Loucy (cell line): ENCODE measurements around the gene TSC22D3.

Source experiments
- H2AFZ ChIP-seq: fragments of 200-600 bp; sonication (generic); 2 replicates; pipeline ENCODE4 v1.6.0; 2016; ENCODE audit warnings: antibody characterized with exemption, mild to moderate bottlenecking, low read length, moderate library complexity
- H3F3A ChIP-seq: fragments of 200-600 bp; 2 replicates; pipeline ENCODE4 v1.6.0; 2016; ENCODE audit warnings: antibody characterized with exemption, low read depth, mild to moderate bottlenecking
- H3K27me3 ChIP-seq: fragments of 200-600 bp; sonication (generic); 2 replicates; pipeline ENCODE4 v1.6.1; 2014; ENCODE audit warnings: low read length, mild to moderate bottlenecking; ENCODE audit not compliant: insufficient read depth, poor library complexity, severe bottlenecking
- H3K36me3 ChIP-seq: fragments of 200-600 bp; sonication (generic); 2 replicates; pipeline ENCODE4 v1.6.1; 2016; ENCODE audit warnings: low read length; ENCODE audit not compliant: insufficient read depth
- H3K4me1 ChIP-seq: fragments of 200-600 bp; sonication (generic); 2 replicates; pipeline ENCODE4 v1.5.1; 2014; ENCODE audit warnings: low read length, mild to moderate bottlenecking; ENCODE audit not compliant: insufficient read depth, poor library complexity, severe bottlenecking
- H3K4me2 ChIP-seq: fragments of 200-600 bp; sonication (generic); 2 replicates; pipeline ENCODE4 v1.6.0; 2014; ENCODE audit warnings: antibody characterized with exemption, low read length, low read depth, mild to moderate bottlenecking; ENCODE audit not compliant: poor library complexity, severe bottlenecking
- H3K4me3 ChIP-seq: fragments of 200-600 bp; sonication (generic); 2 replicates; pipeline ENCODE4 v1.5.1; 2014; ENCODE audit warnings: low read length, mild to moderate bottlenecking, mixed read lengths; ENCODE audit not compliant: poor library complexity, severe bottlenecking
- H3K79me2 ChIP-seq: fragments of 200-600 bp; sonication (generic); 2 replicates; pipeline ENCODE4 v1.6.1; 2014; ENCODE audit warnings: low read length; ENCODE audit not compliant: insufficient read depth
- H3K9ac ChIP-seq: fragments of 200-600 bp; sonication (generic); 2 replicates; pipeline ENCODE4 v1.6.0; 2014; ENCODE audit warnings: mild to moderate bottlenecking, low read depth, low read length, moderate library complexity; ENCODE audit not compliant: poor library complexity, severe bottlenecking
- H3K9me2 ChIP-seq: fragments of 200-600 bp; sonication (generic); replicated peaks from 2 replicates; pipeline ENCODE4 v1.6.1; 2016; ENCODE audit warnings: low read depth, low read length, mixed read lengths
- H3K9me3 ChIP-seq: fragments of 200-600 bp; sonication (generic); 2 replicates; pipeline ENCODE4 v1.6.1; 2014; ENCODE audit warnings: mild to moderate bottlenecking, antibody characterized with exemption, low read length, low read depth; ENCODE audit not compliant: insufficient read depth
- H4K20me1 ChIP-seq: fragments of 200-600 bp; sonication (generic); 2 replicates; pipeline ENCODE4 v1.6.0; 2014; ENCODE audit warnings: antibody characterized with exemption, low read length, mild to moderate bottlenecking; ENCODE audit not compliant: insufficient read depth, poor library complexity, severe bottlenecking
- CTCF ChIP-seq: fragments of 200-600 bp; sonication (generic); conservative IDR thresholded peaks from 2 replicates; pipeline ENCODE4 v1.5.1; 2014; ENCODE audit warnings: mild to moderate bottlenecking, antibody characterized with exemption, low read length
- EZH2phosphoT487 ChIP-seq: fragments of 200-600 bp; IDR thresholded peaks from 2 replicates; pipeline ENCODE4 v1.6.1; 2018; ENCODE audit warnings: antibody characterized with exemption, mild to moderate bottlenecking, moderate library complexity, borderline replicate concordance

TSC22D3 gene

GRCh38 chrX:107728371-107729099 lies 47.1 kb downstream of the TSC22D3 start:
- Histone ChIP-seq H3K4me2 (no peak overlapping the region), H3K4me1 (peaks cover 3% of the 10 kb centered on the region), H3K27me3 (no peaks in the 10 kb centered on the region), H2AFZ (no peak overlapping the region), H4K20me1 (no peaks in the 10 kb centered on the region), H3K9me3 (no peaks in the 10 kb centered on the region), H3F3A (no peaks in the 10 kb centered on the region), H3K9me2 (no peaks in the 10 kb centered on the region), H3K36me3 (no peaks in the 10 kb centered on the region), H3K9ac (no peak overlapping the region), H3K4me3 (no peak overlapping the region), H3K79me2 (no peaks in the 10 kb centered on the region)
- no peak for TF ChIP-seq EZH2phosphoT487
- no peak for TF ChIP-seq CTCF

GRCh38 chrX:107726816-107727534 lies 48.6 kb downstream of the TSC22D3 start:
- Histone ChIP-seq H3K27me3 (no peaks in the 10 kb centered on the region), H3K36me3 (no peaks in the 10 kb centered on the region), H3K4me2 (no peak overlapping the region), H2AFZ (no peak overlapping the region), H4K20me1 (no peaks in the 10 kb centered on the region), H3F3A (no peaks in the 10 kb centered on the region), H3K9me3 (no peaks in the 10 kb centered on the region), H3K4me3 (no peak overlapping the region), H3K4me1 (no peaks in the 10 kb centered on the region), H3K9ac (no peak overlapping the region), H3K9me2 (no peaks in the 10 kb centered on the region), H3K79me2 (no peaks in the 10 kb centered on the region)
- TF ChIP-seq EZH2phosphoT487: no peak
- no peak for TF ChIP-seq CTCF

GRCh38 chrX:107725761-107726555 lies 49.6 kb downstream of the TSC22D3 start:
- Histone ChIP-seq H3K4me2 (no peak overlapping the region), H3K4me1 (no peaks in the 10 kb centered on the region)

More at GRCh38 chrX:107725761-107726555, 49.6 kb downstream of the TSC22D3 start:
- Histone ChIP-seq H3K36me3 (no peaks in the 10 kb centered on the region), H3K9me2 (no peaks in the 10 kb centered on the region), H3K27me3 (no peaks in the 10 kb centered on the region), H3K4me3 (no peak overlapping the region), H3K9ac (no peak overlapping the region), H3F3A (no peaks in the 10 kb centered on the region), H2AFZ (no peak overlapping the region), H3K9me3 (no peaks in the 10 kb centered on the region), H4K20me1 (no peaks in the 10 kb centered on the region), H3K79me2 (no peaks in the 10 kb centered on the region)
- TF ChIP-seq CTCF (no peak), EZH2phosphoT487 (no peak)
